ENCODE results near the gene CCDC183.
"Not testable (repeated sequence)": the region's sequence is repeated elsewhere in the genome, so short reads cannot be mapped to it uniquely, and the experiment has no call there.

The CCDC183 gene

GRCh38 chr9:136796238-136796774 lies at the start of gene CCDC183:
Gene CCDC183 (plus strand): TSS chr9:136796338. CDS start chr9:136796398, 60 bp downstream.
- no peak for DNase-seq

- DNase-seq: no peak
Observed at GRCh38 chr9:136746621-136747020, 49.5 kb upstream of the CCDC183 start.

- DNase-seq: no peak
Observed at GRCh38 chr9:136747161-136748060, 48.7 kb upstream of the CCDC183 start.

GRCh38 chr9:136748201-136748600 lies 47.9 kb upstream of the CCDC183 start, which contains the start of gene LCN6:
Gene LCN6 (minus strand): TSS chr9:136748525. CDS start chr9:136748483, 42 bp downstream.
- DNase-seq: no peak

- no peak for DNase-seq
Observed at GRCh38 chr9:136748666-136749611, 47.2 kb upstream of the CCDC183 start.

GRCh38 chr9:136750526-136750925 lies 45.6 kb upstream of the CCDC183 start:
- DNase-seq: no peak

- no peak for DNase-seq
Observed at GRCh38 chr9:136751244-136751643, 44.9 kb upstream of the CCDC183 start.

- DNase-seq: no peak
Observed at GRCh38 chr9:136751814-136752213, 44.3 kb upstream of the CCDC183 start.

- no peak for DNase-seq
Observed at GRCh38 chr9:136753371-136754058, 42.6 kb upstream of the CCDC183 start.

- no peak for DNase-seq
Observed at GRCh38 chr9:136754059-136754572, 42.0 kb upstream of the CCDC183 start.

- DNase-seq: no peak
Observed at GRCh38 chr9:136754626-136755301, 41.4 kb upstream of the CCDC183 start.

GRCh38 chr9:136755302-136756133 lies 40.6 kb upstream of the CCDC183 start:
- not testable (repeated sequence) for DNase-seq

- no peak for DNase-seq
Observed at GRCh38 chr9:136756134-136756438, 40.1 kb upstream of the CCDC183 start.

GRCh38 chr9:136756836-136757235 lies 39.3 kb upstream of the CCDC183 start:
- DNase-seq: no peak

GRCh38 chr9:136757328-136757727 lies 38.8 kb upstream of the CCDC183 start:
- DNase-seq: no peak

- no peak for DNase-seq
Observed at GRCh38 chr9:136757751-136758140, 38.4 kb upstream of the CCDC183 start.

GRCh38 chr9:136759001-136759400 lies 37.1 kb upstream of the CCDC183 start:
- DNase-seq: no peak

GRCh38 chr9:136759436-136760325 lies 36.5 kb upstream of the CCDC183 start:
- no peak for DNase-seq

GRCh38 chr9:136760424-136760823 lies 35.7 kb upstream of the CCDC183 start:
- DNase-seq: no peak
